Mesendoderm (in vitro differentiated cells): Measurements from ENCODE around the gene TNK1.
A peak's percentile ranks its signal among the peaks of the same experiment; 100 is the strongest.

Experiments
- DNase-seq: peaks from one replicate; pipeline ENCODE4 v3.0.0; 2013
- H2AK5ac ChIP-seq: 2 replicates; pipeline ENCODE4 v1.6.1; 2013; ENCODE audit warnings: low read length, inconsistent platforms
- H2BK120ac ChIP-seq: 2 replicates; pipeline ENCODE4 v1.6.1; 2013; ENCODE audit warnings: low read depth, mild to moderate bottlenecking, low read length, moderate library complexity, mixed read lengths
- H2BK15ac ChIP-seq: replicated peaks from 2 replicates; pipeline ENCODE4 v1.6.1; 2013; ENCODE audit warnings: low read depth, mild to moderate bottlenecking, moderate library complexity
- H2BK5ac ChIP-seq: 2 replicates; pipeline ENCODE4 v1.6.1; 2013; ENCODE audit warnings: low read length, inconsistent platforms
- H3K18ac ChIP-seq: 2 replicates; pipeline ENCODE4 v1.6.1; 2013; ENCODE audit warnings: mild to moderate bottlenecking, low read length, mixed read lengths
- H3K23ac ChIP-seq: one replicate; pipeline ENCODE4 v1.6.1; 2013; ENCODE audit warnings: low read length
- H3K27ac ChIP-seq: 2 replicates; pipeline ENCODE4 v1.5.1; 2013; ENCODE audit warnings: low read depth, mild to moderate bottlenecking, inconsistent platforms, low read length, moderate library complexity
- H3K27me3 ChIP-seq: 2 replicates; pipeline ENCODE4 v1.6.1; 2013; ENCODE audit warnings: low read length, control low read depth, mild to moderate bottlenecking, inconsistent platforms; ENCODE audit not compliant: insufficient read depth, poor library complexity
- H3K36me3 ChIP-seq: 2 replicates; pipeline ENCODE4 v1.6.1; 2013; ENCODE audit warnings: low read length, inconsistent platforms; ENCODE audit not compliant: control insufficient read depth, insufficient read depth
- H3K4ac ChIP-seq: one replicate; pipeline ENCODE4 v1.6.1; 2013; ENCODE audit warnings: low read depth, mild to moderate bottlenecking, low read length, moderate library complexity
- H3K4me1 ChIP-seq: 2 replicates; pipeline ENCODE4 v1.6.1; 2013; ENCODE audit warnings: low read depth, low read length, inconsistent platforms; ENCODE audit not compliant: control insufficient read depth
- H3K4me2 ChIP-seq: 2 replicates; pipeline ENCODE4 v1.6.1; 2013; ENCODE audit warnings: low read length
- H3K4me3 ChIP-seq: 2 replicates; pipeline ENCODE4 v1.5.1; 2013; ENCODE audit warnings: mild to moderate bottlenecking, low read length
- H3K56ac ChIP-seq: one replicate; pipeline ENCODE4 v1.6.1; 2013; ENCODE audit warnings: low read length
- H3K79me1 ChIP-seq: 2 replicates; pipeline ENCODE4 v1.6.1; 2013; ENCODE audit warnings: low read length, inconsistent platforms
- H3K79me2 ChIP-seq: 2 replicates; pipeline ENCODE4 v1.6.1; 2013; ENCODE audit warnings: mild to moderate bottlenecking, low read length; ENCODE audit not compliant: control insufficient read depth, insufficient read depth
- H3K9ac ChIP-seq: 2 replicates; pipeline ENCODE4 v1.6.1; 2013; ENCODE audit warnings: low read length, inconsistent platforms
- H4K5ac ChIP-seq: one replicate; pipeline ENCODE4 v1.6.1; 2013; ENCODE audit warnings: low read length
- H4K8ac ChIP-seq: one replicate; pipeline ENCODE4 v1.6.1; 2013; ENCODE audit warnings: low read depth, mild to moderate bottlenecking, control low read depth, low read length, moderate library complexity
- WGBS: extraction: QIAGEN DNeasy Blood & Tissue Kit; methylation state at CpG from one replicate; pipeline ENCODE4 v1.1.7; 2013; ENCODE audit warnings: low lambda C conversion rate, missing lambda C conversion rate; ENCODE audit not compliant: insufficient coverage; ENCODE audit errors: extremely low coverage; 5-methylcytosine and 5-hydroxymethylcytosine counted together

TNK1 gene

GRCh38 chr17:7388856-7389255 lies 8.0 kb downstream of the TNK1 start:
- H2AK5ac ChIP-seq: no peak overlapping the region
- H2BK120ac ChIP-seq: no peak overlapping the region
- H3K79me2 ChIP-seq: no peaks in the 10 kb centered on the region
- WGBS: no CpG with 5 or more reads among the region's 10 CpGs
- no peak overlapping the region for H3K18ac ChIP-seq
- H3K27ac ChIP-seq: no peak overlapping the region
- H4K8ac ChIP-seq: no peak overlapping the region
- no peaks in the 10 kb centered on the region for H3K4me1 ChIP-seq
- H3K9ac ChIP-seq: no peak overlapping the region
- H2BK15ac ChIP-seq: no peak overlapping the region
- no peak overlapping the region for H2BK5ac ChIP-seq
- DNase-seq: no peak
- no peak overlapping the region for H3K4ac ChIP-seq
- H4K5ac ChIP-seq: no peak overlapping the region
- H3K23ac ChIP-seq: no peak overlapping the region
- no peak overlapping the region for H3K56ac ChIP-seq
- H3K79me1 ChIP-seq: no peaks in the 10 kb centered on the region
- no peak overlapping the region for H3K4me3 ChIP-seq
- peaks cover 1% of the 10 kb centered on the region for H3K36me3 ChIP-seq
- no peaks in the 10 kb centered on the region for H3K27me3 ChIP-seq
- no peak overlapping the region for H3K4me2 ChIP-seq

- Histone ChIP-seq H3K4ac (no peak overlapping the region), H2BK15ac (no peak overlapping the region), H3K23ac (no peak overlapping the region), H3K79me2 (no peaks in the 10 kb centered on the region), H4K5ac (no peak overlapping the region), H3K36me3 (peaks cover 1% of the 10 kb centered on the region), H3K4me3 (no peak overlapping the region), H3K27me3 (no peaks in the 10 kb centered on the region), H3K56ac (no peak overlapping the region), H3K18ac (no peak overlapping the region), H3K4me2 (no peak overlapping the region), H3K4me1 (no peaks in the 10 kb centered on the region), H3K27ac (no peak overlapping the region), H3K9ac (no peak overlapping the region), H4K8ac (no peak overlapping the region), H2AK5ac (no peak overlapping the region), H2BK5ac (no peak overlapping the region), H2BK120ac (no peak overlapping the region), H3K79me1 (no peaks in the 10 kb centered on the region)
- no peak for DNase-seq
- no CpG with 5 or more reads among the region's 19 CpGs for WGBS
These were observed 9.3 kb downstream of the TNK1 start for GRCh38 chr17:7389924-7390910.

GRCh38 chr17:7391307-7391706 lies 10.4 kb downstream of the TNK1 start:
- no peak overlapping the region for H2BK5ac ChIP-seq
- no peaks in the 10 kb centered on the region for H3K79me2 ChIP-seq
- peaks cover 1% of the 10 kb centered on the region for H3K36me3 ChIP-seq
- H3K4me1 ChIP-seq: no peaks in the 10 kb centered on the region
- no peak overlapping the region for H3K27ac ChIP-seq
- H3K4me3 ChIP-seq: no peak overlapping the region
- H2BK15ac ChIP-seq: no peak overlapping the region
- no peak for DNase-seq
- WGBS: no CpG with 5 or more reads among the region's 2 CpGs
- no peak overlapping the region for H2BK120ac ChIP-seq
- no peaks in the 10 kb centered on the region for H3K79me1 ChIP-seq
- no peak overlapping the region for H3K4me2 ChIP-seq
- H3K4ac ChIP-seq: no peak overlapping the region
- no peaks in the 10 kb centered on the region for H3K27me3 ChIP-seq
- no peak overlapping the region for H3K18ac ChIP-seq
- no peak overlapping the region for H4K8ac ChIP-seq
- H4K5ac ChIP-seq: no peak overlapping the region
- no peak overlapping the region for H3K56ac ChIP-seq
- no peak overlapping the region for H3K9ac ChIP-seq
- H2AK5ac ChIP-seq: no peak overlapping the region
- no peak overlapping the region for H3K23ac ChIP-seq

- Histone ChIP-seq H3K27ac (no peak overlapping the region), H3K56ac (peak overlapping the region; percentile 91), H2BK120ac (no peak overlapping the region), H3K18ac (no peak overlapping the region), H2BK5ac (no peak overlapping the region), H2BK15ac (no peak overlapping the region), H2AK5ac (peak overlapping the region; percentile 51), H3K27me3 (no peaks in the 10 kb centered on the region), H4K5ac (no peak overlapping the region), H3K9ac (peak overlapping the region; percentile 63), H3K36me3 (peaks cover 1% of the 10 kb centered on the region), H3K4me1 (no peaks in the 10 kb centered on the region), H3K4ac (no peak overlapping the region), H3K79me2 (no peaks in the 10 kb centered on the region), H4K8ac (no peak overlapping the region), H3K23ac (no peak overlapping the region), H3K4me3 (no peak overlapping the region), H3K79me1 (no peaks in the 10 kb centered on the region), H3K4me2 (peak overlapping the region; percentile 30)
- WGBS: no CpG with 5 or more reads among the region's 42 CpGs
- DNase-seq: peak; percentile 18
These were observed 12.1 kb downstream of the TNK1 start for GRCh38 chr17:7392696-7393612.

GRCh38 chr17:7393613-7394451 lies 12.9 kb downstream of the TNK1 start:
- Histone ChIP-seq H3K36me3 (peaks cover 1% of the 10 kb centered on the region), H3K4me1 (no peaks in the 10 kb centered on the region), H2BK15ac (no peak overlapping the region), H3K27me3 (no peaks in the 10 kb centered on the region), H2BK120ac (no peak overlapping the region), H4K8ac (no peak overlapping the region), H3K79me2 (no peaks in the 10 kb centered on the region), H3K9ac (peak overlapping the region; percentile 63), H3K4ac (peak overlapping the region; percentile 39), H2BK5ac (no peak overlapping the region), H3K4me2 (peak overlapping the region; percentile 30), H3K18ac (no peak overlapping the region), H3K4me3 (peak overlapping the region; percentile 40), H3K56ac (peak overlapping the region; percentile 91), H3K27ac (no peak overlapping the region), H3K23ac (no peak overlapping the region), H3K79me1 (no peaks in the 10 kb centered on the region), H2AK5ac (peak overlapping the region; percentile 51), H4K5ac (no peak overlapping the region)
- peak; percentile 66 for DNase-seq
- WGBS: no CpG with 5 or more reads among the region's 48 CpGs
